Stomach (tissue), 4 donors: Measurements from ENCODE around the gene MBTD1.

Experiments
- POLR2A ChIP-seq, 4 donors: fragments of 450-650 bp; IDR thresholded peaks; one replicate each; pipeline ENCODE4 v1.6.1; 2016; ENCODE audit warnings: antibody characterized with exemption in 4 of 4, control low read depth in 2 of 4, mild to moderate bottlenecking in 1 of 4, moderate library complexity in 1 of 4
- TF ChIP-seq, protein P1 (sequence below), 7 experiments: fragments of 450-650 bp in 4 of 7; fragments of 200-600 bp in 3 of 7; sonication (generic) in 3 of 7; IDR thresholded peaks; one replicate each; pipeline ENCODE4 v1.5.1; 2016 to 2019; ENCODE audit warnings: antibody characterized with exemption in 7 of 7, control low read depth in 2 of 7, mild to moderate bottlenecking in 1 of 7

DNA sequence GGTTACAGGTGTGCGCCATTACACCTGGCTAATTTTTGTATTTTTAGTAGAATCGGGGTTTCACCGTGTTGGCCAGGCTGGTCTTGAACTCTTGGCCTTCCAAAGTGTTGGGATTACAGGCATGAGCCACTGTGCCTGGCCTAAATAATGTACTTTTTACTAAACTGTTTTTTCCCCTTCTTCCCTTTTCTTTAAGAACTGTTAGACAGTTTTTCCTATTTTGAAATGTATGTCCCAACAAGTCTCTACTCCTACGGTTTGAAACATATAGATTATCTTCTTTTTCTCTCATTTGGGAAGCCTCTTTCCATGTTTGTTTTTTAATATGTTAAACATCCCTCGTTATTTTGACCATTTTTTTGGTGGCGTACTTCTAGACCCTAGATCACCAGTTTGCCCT, 10.1 kb upstream of the MBTD1 start:
- TF ChIP-seq, protein P1, sequence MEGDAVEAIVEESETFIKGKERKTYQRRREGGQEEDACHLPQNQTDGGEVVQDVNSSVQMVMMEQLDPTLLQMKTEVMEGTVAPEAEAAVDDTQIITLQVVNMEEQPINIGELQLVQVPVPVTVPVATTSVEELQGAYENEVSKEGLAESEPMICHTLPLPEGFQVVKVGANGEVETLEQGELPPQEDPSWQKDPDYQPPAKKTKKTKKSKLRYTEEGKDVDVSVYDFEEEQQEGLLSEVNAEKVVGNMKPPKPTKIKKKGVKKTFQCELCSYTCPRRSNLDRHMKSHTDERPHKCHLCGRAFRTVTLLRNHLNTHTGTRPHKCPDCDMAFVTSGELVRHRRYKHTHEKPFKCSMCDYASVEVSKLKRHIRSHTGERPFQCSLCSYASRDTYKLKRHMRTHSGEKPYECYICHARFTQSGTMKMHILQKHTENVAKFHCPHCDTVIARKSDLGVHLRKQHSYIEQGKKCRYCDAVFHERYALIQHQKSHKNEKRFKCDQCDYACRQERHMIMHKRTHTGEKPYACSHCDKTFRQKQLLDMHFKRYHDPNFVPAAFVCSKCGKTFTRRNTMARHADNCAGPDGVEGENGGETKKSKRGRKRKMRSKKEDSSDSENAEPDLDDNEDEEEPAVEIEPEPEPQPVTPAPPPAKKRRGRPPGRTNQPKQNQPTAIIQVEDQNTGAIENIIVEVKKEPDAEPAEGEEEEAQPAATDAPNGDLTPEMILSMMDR (IDR thresholded peaks at IDR 0.05), result no peak
- TF ChIP-seq POLR2A (IDR thresholded peaks at IDR 0.05), result no peak
